DOHH2 (cell line): ENCODE measurements around the gene AR.

Source experiments
- CTCF ChIP-seq: fragments of 200-600 bp; sonication (generic); IDR thresholded peaks from one replicate; pipeline ENCODE4 v1.5.1; 2014; ENCODE audit warnings: antibody characterized with exemption, mild to moderate bottlenecking, low read depth, low read length; ENCODE audit not compliant: poor library complexity, severe bottlenecking
- EZH2phosphoT487 ChIP-seq: fragments of 200-600 bp; sonication (generic); IDR thresholded peaks from 2 replicates; pipeline ENCODE4 v1.6.1; 2017; ENCODE audit warnings: borderline replicate concordance, mild to moderate bottlenecking, antibody characterized with exemption, low read length, moderate library complexity, mixed read lengths

GRCh38 chrX:67546496-67547423 is 2.9 kb downstream of the AR start:
- TF ChIP-seq CTCF (no peak), EZH2phosphoT487 (no peak)
